Measurements from ENCODE around the gene NXPH2. TPM values are rescaled to one million over a fixed set of nuclear protein-coding genes. Genes with fewer than 3 reads are reported as not detected.
A peak's percentile ranks its signal among the peaks of the same experiment; 100 is the strongest.

Gene NXPH2
- total RNA-seq = not detected

- no peak for ATAC-seq (ENCODE audit: low read depth)
- Mint-ChIP-seq H3K4me3 (peak within 1 kb of the TSS; percentile 41), H3K27me3 (peaks cover 50% of the 10 kb centered on the region), H3K4me1 (peaks cover 1% of the 10 kb centered on the region), H3K36me3 (no peaks in the 10 kb centered on the region), H3K9me3 (no peaks in the 10 kb centered on the region), H3K27ac (no peak within 1 kb of the TSS)
- POLR2A ChIA-PET = no interaction called here
- no peak for DNase-seq
Measured at GRCh38 chr2:138779781-138780445, at the start of gene NXPH2. NXPH2 (minus strand) TSS chr2:138780390; CDS start chr2:138780241, 149 bp downstream.

- Mint-ChIP-seq H3K27me3 (peaks cover 2% of the 10 kb centered on the region), H3K36me3 (no peaks in the 10 kb centered on the region), H3K4me1 (no peaks in the 10 kb centered on the region), H3K27ac (no peak overlapping the region), H3K4me3 (no peak overlapping the region), H3K9me3 (no peaks in the 10 kb centered on the region)
- peak; percentile 32 for DNase-seq
- POLR2A ChIA-PET = no interaction called here
- ATAC-seq (ENCODE audit: low read depth) = no peak
Measured at GRCh38 chr2:138829326-138829919, 49.2 kb upstream of the NXPH2 start.

GRCh38 chr2:138827426-138828054 lies 47.4 kb upstream of the NXPH2 start:
- no peaks in the 10 kb centered on the region for H3K9me3 Mint-ChIP-seq
- ATAC-seq (ENCODE audit: low read depth) (no peak), DNase-seq (no peak)
- H3K27me3 Mint-ChIP-seq = peaks cover 2% of the 10 kb centered on the region
- POLR2A ChIA-PET = no interaction called here
- no peak overlapping the region for H3K4me3 Mint-ChIP-seq
- H3K4me1 Mint-ChIP-seq = no peaks in the 10 kb centered on the region
- no peak overlapping the region for H3K27ac Mint-ChIP-seq
- H3K36me3 Mint-ChIP-seq = no peaks in the 10 kb centered on the region

- peaks cover 2% of the 10 kb centered on the region for H3K27me3 Mint-ChIP-seq
- no peaks in the 10 kb centered on the region for H3K9me3 Mint-ChIP-seq
- H3K4me3 Mint-ChIP-seq = no peak overlapping the region
- DNase-seq (no peak), ATAC-seq (ENCODE audit: low read depth) (no peak)
- no peak overlapping the region for H3K27ac Mint-ChIP-seq
- no peaks in the 10 kb centered on the region for H3K36me3 Mint-ChIP-seq
- no peaks in the 10 kb centered on the region for H3K4me1 Mint-ChIP-seq
- POLR2A ChIA-PET = no interaction called here
Measured at GRCh38 chr2:138823666-138824065, 43.5 kb upstream of the NXPH2 start.

- H3K4me1 Mint-ChIP-seq = no peaks in the 10 kb centered on the region
- ATAC-seq (ENCODE audit: low read depth) = no peak
- POLR2A ChIA-PET = no interaction called here
Measured at GRCh38 chr2:138819964-138820363, 39.8 kb upstream of the NXPH2 start.

GRCh38 chr2:138818556-138818955 lies 38.4 kb upstream of the NXPH2 start:
- POLR2A ChIA-PET = no interaction called here
- DNase-seq = no peak
- H3K27ac Mint-ChIP-seq = no peak overlapping the region
- no peaks in the 10 kb centered on the region for H3K27me3 Mint-ChIP-seq
- no peaks in the 10 kb centered on the region for H3K9me3 Mint-ChIP-seq
- H3K36me3 Mint-ChIP-seq = no peaks in the 10 kb centered on the region
- no peak for ATAC-seq (ENCODE audit: low read depth)
- H3K4me1 Mint-ChIP-seq = no peaks in the 10 kb centered on the region
- no peak overlapping the region for H3K4me3 Mint-ChIP-seq

More at GRCh38 chr2:138819964-138820363, 39.8 kb upstream of the NXPH2 start:
- Mint-ChIP-seq H3K4me3 (no peak overlapping the region), H3K9me3 (no peaks in the 10 kb centered on the region), H3K27me3 (no peaks in the 10 kb centered on the region), H3K27ac (no peak overlapping the region), H3K36me3 (no peaks in the 10 kb centered on the region)
- DNase-seq = no peak

- no peaks in the 10 kb centered on the region for H3K9me3 Mint-ChIP-seq
- H3K4me1 Mint-ChIP-seq = no peaks in the 10 kb centered on the region
- no peaks in the 10 kb centered on the region for H3K36me3 Mint-ChIP-seq
- DNase-seq (no peak), ATAC-seq (ENCODE audit: low read depth) (no peak)
- POLR2A ChIA-PET = no interaction called here
- H3K27ac Mint-ChIP-seq = no peak overlapping the region
- H3K4me3 Mint-ChIP-seq = no peak overlapping the region
- peaks cover 6% of the 10 kb centered on the region for H3K27me3 Mint-ChIP-seq
Measured at GRCh38 chr2:138814123-138814898, 34.1 kb upstream of the NXPH2 start.

- ATAC-seq (ENCODE audit: low read depth) = no peak
- Mint-ChIP-seq H3K9me3 (no peaks in the 10 kb centered on the region), H3K4me1 (no peaks in the 10 kb centered on the region), H3K4me3 (no peak overlapping the region), H3K36me3 (no peaks in the 10 kb centered on the region), H3K27ac (no peak overlapping the region), H3K27me3 (peaks cover 8% of the 10 kb centered on the region)
- POLR2A ChIA-PET = no interaction called here
- no peak for DNase-seq
Measured at GRCh38 chr2:138811431-138811830, 31.2 kb upstream of the NXPH2 start.

GRCh38 chr2:138794724-138795123 lies 14.5 kb upstream of the NXPH2 start:
- Mint-ChIP-seq H3K36me3 (no peaks in the 10 kb centered on the region), H3K4me1 (no peaks in the 10 kb centered on the region), H3K9me3 (peaks cover 3% of the 10 kb centered on the region), H3K27ac (no peak overlapping the region), H3K27me3 (peaks cover 6% of the 10 kb centered on the region), H3K4me3 (no peak overlapping the region)
- DNase-seq = no peak
- POLR2A ChIA-PET = no interaction called here
- ATAC-seq (ENCODE audit: low read depth) = no peak

GRCh38 chr2:138787053-138787666 lies 7.0 kb upstream of the NXPH2 start:
- H3K27ac Mint-ChIP-seq = no peak overlapping the region
- H3K4me3 Mint-ChIP-seq = no peak overlapping the region
- no peaks in the 10 kb centered on the region for H3K36me3 Mint-ChIP-seq
- no peak for ATAC-seq (ENCODE audit: low read depth)
- POLR2A ChIA-PET = no interaction called here
- no peak for DNase-seq
- H3K27me3 Mint-ChIP-seq = peaks cover 16% of the 10 kb centered on the region
- no peaks in the 10 kb centered on the region for H3K4me1 Mint-ChIP-seq
- no peaks in the 10 kb centered on the region for H3K9me3 Mint-ChIP-seq

GRCh38 chr2:138782383-138782782 lies 2.2 kb upstream of the NXPH2 start:
- H3K27me3 Mint-ChIP-seq = peaks cover 48% of the 10 kb centered on the region
- POLR2A ChIA-PET = no interaction called here
- ATAC-seq (ENCODE audit: low read depth) = no peak
- H3K36me3 Mint-ChIP-seq = no peaks in the 10 kb centered on the region
- peaks cover 1% of the 10 kb centered on the region for H3K4me1 Mint-ChIP-seq
- DNase-seq = no peak
- H3K27ac Mint-ChIP-seq = no peak overlapping the region
- H3K4me3 Mint-ChIP-seq = no peak overlapping the region
- no peaks in the 10 kb centered on the region for H3K9me3 Mint-ChIP-seq

GRCh38 chr2:138780908-138781307 lies 718 bp upstream of the NXPH2 start:
- POLR2A ChIA-PET = no interaction called here
- no peak for DNase-seq
- ATAC-seq (ENCODE audit: low read depth) = no peak
- no peaks in the 10 kb centered on the region for H3K36me3 Mint-ChIP-seq
- no peak overlapping the region for H3K27ac Mint-ChIP-seq
- peaks cover 50% of the 10 kb centered on the region for H3K27me3 Mint-ChIP-seq
- H3K4me3 Mint-ChIP-seq = no peak overlapping the region
- H3K9me3 Mint-ChIP-seq = no peaks in the 10 kb centered on the region
- H3K4me1 Mint-ChIP-seq = peaks cover 1% of the 10 kb centered on the region

- Mint-ChIP-seq H3K4me1 (peaks cover 1% of the 10 kb centered on the region), H3K36me3 (no peaks in the 10 kb centered on the region), H3K27me3 (peaks cover 50% of the 10 kb centered on the region), H3K4me3 (no peak overlapping the region), H3K27ac (no peak overlapping the region), H3K9me3 (no peaks in the 10 kb centered on the region)
- POLR2A ChIA-PET = no interaction called here
- ATAC-seq (ENCODE audit: low read depth) = no peak
- DNase-seq = no peak
Measured at GRCh38 chr2:138780446-138780880, 273 bp upstream of the NXPH2 start.
